Stimulated activated CD8-positive, alpha-beta memory T cell treated with anti-CD3 and anti-CD28 coated beads, Interleukin-2, amount 100 ng/mL, for 48 hours (primary cell): Measurements from ENCODE around the gene RNF41.
"Not testable (repeated sequence)": the region's sequence is repeated elsewhere in the genome, so short reads cannot be mapped to it uniquely, and the experiment has no call there.

Experiments used
- DNase-seq, 2 donors: peaks; one replicate each; pipeline ENCODE4 v3.0.0-alpha.2; 2020; ENCODE audit warnings: low read depth in 2 of 2

Gene RNF41

GRCh38 chr12:56212361-56212760, 9.4 kb downstream of the RNF41 start:
- no peak for DNase-seq

DNA sequence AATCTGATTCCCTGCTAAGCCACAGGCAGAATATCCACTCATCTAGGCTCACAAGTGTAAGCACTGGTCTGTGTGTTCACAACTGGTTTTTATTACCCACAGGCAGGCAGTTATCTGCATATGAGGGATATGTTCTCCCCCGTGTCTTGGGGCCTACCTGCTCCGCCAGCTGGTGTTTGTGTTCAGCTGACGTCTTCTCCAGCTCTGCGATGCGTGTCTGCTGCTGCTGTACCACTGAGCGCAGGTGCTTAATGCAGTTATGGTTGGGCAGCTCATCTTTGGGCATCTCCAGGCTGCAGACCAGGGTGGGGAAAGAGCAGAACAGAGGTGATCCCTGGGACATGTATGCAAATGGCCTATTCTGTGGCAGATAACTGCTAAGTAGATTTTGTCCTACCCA, 13.7 kb downstream of the RNF41 start:
- DNase-seq, result no peak

DNA sequence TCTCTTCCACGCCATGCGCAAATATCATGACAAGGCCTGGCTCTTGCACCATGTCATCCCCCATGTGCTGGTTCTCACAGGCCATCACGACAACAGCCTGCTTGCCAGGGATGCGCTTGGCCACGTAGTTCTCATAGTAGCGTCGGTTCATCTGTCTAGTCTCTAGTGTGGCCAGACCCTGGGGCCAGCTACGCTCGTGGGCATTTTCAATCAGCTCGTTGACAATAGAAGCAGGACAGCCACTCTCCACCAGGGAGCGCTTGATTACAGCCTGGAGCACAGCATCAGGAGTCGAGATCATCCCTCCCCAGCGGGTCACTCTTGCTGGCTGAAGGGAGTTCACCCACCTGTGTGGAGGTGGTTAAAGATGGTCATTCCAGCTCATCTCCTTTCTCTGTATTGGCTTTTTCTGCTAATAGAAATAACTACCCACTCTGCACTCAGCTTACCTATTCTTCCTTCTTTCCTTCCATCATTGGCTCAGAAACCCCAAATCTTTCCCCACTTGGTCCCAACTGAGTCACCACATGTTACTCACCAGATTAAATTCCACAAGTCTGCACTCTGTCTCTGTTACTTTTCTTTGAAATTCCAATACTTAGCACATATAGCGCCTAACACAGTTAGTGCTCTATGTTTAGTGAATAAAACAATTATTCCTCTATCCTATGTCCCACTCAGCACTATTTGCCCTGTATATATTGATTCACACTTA, 15.1 kb downstream of the RNF41 start:
- no peak for DNase-seq

- DNase-seq, result no peak
Measured at GRCh38 chr12:56205445-56205844, 16.3 kb downstream of the RNF41 start.

DNA sequence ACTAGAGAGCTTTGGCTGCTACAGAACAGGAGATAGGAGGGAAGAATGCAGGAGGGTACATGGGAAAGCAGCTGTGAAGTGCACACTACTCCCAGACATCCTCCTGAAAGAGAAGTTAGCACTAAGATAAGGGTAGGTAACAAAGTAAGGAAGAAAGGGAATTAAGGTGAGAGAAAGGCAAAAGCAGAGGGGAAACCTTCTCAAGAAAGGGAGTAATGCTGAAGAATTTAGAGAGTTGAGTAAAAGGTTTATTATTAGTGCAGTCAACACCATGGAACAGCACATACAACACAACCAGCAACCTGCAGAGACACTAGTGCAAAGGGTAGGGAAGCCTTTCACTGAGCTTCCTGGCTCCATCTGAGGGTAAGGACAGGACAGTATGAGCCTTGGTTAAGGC, 17.4 kb downstream of the RNF41 start:
- no peak for DNase-seq

DNA sequence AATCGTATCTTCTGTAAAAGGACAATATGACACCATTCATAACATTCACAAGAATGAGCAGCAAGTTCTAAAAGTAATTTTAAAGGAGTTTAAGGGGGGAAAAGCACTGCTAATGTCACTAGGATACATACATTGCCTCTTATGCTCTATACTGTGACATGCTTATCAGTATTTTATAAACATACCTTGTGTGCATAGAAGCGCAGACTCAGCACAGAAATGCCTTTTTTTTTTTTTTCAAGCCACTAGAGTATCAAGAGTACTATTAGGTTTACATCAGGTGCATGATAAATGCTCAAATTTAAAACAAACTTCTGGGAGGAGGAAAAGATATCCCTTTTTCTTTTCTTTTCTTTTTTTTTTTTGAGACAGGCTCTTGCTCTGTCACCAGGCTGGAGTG, 18.9 kb downstream of the RNF41 start:
- DNase-seq, result no peak

DNA sequence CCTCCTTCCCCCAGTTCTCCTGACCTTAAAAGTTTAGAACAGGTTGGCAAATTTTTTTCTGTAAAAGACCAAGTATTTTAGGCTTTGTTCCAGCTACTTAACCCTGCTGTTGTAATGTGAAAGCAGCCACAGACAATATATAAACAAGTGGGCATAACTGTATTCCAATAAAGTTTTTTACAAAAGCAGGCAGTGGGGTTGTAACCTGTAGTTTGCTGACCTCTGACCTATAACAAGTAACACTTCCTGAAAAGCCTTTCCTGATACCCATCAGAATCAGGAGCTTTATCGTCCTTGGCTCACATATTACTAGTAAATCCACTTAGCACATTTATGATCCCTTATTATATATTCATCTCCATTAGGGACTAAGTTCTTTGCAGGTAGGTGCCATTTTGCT, 19.4 kb downstream of the RNF41 start:
- no peak for DNase-seq

GRCh38 chr12:56198836-56199235, 22.9 kb downstream of the RNF41 start:
- DNase-seq, result no peak

DNA sequence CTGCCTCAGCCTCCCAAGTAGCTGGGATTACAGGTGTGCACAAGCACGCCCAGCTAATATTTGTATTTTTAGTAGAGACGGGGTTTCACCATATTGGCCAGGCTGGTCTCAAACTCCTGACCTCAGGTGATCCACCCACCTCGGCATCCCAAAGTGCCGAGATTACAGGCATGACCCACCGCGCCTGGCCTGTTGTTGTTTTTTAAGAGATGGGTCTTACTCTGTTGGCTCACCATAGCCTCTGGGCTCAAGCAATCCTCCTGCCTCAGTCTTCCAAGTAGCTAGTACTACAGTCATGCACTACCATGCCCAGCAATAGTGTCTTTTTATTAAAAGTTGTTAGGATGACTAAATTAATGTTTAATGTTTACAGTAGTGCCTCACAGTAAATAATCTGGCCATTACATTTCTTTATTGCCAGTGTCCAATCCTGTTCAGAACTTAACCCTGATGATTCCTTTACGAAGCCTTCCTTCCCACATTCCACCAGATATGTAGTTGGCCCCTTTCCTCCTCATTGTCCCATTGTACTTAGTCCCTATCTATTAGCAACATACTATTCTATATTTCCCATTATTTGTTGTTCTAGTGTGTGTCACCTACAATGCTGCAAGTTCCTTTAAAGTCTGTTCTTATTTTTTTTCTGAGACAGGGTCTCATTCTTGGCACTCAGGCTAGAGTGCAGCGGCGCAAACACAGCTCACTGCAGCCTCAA, 23.6 kb downstream of the RNF41 start:
- no peak for DNase-seq

DNA sequence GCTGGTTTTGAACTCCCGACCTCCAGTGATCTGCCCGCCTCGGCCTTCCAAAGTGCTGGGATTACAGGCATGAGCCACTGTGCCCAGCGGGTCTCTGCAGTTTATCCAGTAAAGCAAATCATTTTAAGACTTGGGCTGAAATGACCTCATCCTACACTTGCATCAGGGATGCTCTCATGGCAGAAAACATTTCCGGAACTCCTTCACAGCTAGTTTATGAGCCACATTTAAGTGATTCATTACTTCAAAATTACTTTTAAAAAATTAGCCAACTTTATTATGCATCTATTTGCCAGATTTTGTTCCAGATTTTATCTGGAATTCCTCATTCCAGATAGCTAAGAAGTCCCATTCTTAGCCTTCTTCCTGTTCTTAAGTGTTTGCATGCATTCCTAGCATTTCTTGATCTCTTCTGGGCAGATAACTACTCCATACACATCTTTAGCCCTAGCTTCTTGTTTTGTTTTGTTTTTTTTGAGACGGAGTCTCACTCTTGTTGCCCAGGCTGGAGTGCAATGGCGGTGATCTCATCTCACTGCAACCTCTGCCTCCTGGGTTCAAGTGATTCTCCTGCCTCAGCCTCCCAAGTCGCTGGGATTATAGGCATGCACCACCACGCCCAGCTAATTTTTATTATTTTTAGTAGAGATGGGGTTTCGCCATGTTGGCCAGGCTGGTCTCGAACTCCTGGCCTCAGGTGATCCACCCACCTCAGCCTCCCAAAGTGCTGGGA, 24.7 kb downstream of the RNF41 start:
- not testable (repeated sequence) for DNase-seq

DNA sequence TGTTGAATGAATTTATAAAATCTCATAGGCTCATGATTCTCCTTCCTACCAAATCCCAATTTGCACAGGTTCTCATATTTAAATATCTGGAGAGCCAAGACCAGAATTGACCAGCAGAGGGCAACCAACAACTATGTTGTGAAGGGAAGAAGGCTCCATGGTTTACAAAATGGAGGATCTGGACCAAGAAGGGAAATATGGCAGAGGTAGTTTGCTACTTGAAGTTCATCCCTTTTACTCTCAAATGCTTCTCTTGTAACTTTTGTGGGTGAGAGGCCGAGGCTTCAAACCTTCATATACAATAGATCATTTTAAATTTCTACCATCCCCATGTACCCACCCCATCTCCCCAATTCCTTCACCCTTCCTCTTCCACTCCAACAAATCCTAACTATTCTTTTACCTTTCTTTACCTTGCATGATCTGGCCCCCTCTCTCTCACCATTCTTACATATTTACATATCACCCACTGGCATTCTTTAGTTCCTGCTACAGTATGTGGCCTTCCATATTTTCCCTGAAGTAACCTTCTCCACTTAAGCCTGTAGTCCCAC, 28.6 kb downstream of the RNF41 start:
- DNase-seq, result peak; percentile 34 to 56

- no peak for DNase-seq
Measured at GRCh38 chr12:56192582-56192981, 29.1 kb downstream of the RNF41 start.

DNA sequence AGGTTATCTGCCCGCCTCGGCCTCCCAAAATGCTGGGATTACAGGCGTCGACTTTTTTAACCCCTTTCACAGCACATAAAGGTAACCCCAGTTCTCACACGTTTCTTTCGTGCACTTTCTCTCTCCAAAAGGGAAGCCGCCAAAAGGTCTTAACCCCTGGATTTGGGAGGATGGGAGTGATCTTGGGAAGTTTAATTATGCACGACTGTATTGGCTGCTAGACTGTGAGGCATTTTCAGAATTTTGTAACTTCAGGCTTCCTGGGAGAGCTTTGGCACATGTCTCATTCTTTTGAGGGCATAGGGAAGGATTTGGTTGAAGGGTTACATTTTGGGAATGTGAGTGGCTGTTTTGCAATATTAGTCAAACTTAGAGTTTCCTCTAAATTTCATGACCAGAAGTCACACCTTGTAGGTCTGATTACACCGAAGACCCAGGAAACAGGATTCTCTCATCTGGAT, 31.0 kb downstream of the RNF41 start:
- DNase-seq, result no peak

- peak; percentile 76 to 88 for DNase-seq
Measured at GRCh38 chr12:56189918-56190694, 31.6 kb downstream of the RNF41 start.

DNA sequence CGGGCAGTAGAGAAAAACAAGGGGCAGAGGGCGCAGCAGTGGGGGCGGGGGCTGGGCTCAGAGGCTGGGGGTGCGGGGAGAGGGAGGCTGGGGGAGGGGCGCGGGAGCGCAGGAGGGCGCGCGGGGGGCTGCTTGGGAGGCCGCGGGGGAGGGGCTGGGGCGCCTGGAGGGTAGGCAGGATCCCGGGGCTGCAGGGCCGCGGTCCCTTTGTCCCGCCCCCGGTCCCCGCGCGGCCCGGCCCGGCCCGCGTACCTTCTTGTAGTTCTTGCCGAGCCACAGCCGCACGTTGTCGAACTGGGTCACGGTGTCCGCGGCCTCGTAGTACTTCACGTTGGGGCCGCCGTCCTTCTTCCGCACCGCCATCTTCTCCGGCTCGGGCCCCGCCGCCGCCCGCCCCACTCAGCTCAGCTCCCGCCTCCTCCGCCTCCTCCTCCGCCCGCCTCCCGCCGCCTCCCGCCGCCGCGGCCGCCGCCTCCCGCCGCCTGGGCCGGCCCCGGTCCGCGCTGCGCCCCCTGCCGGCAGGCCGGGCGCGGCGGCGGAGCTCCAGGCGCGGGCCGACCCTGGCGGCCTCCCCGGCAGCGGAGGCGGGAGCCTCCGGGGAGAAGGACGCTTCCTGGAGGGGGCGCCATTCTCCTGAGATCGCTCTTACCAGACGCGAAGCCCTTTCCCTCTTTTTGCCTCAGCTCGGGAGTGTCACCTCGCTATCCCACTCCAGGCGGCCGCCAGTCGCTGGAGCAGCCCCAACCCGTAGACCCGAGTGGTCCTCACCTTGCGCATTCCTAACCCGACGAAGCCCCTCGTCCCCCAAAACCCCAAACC, 32.4 kb downstream of the RNF41 start, which contains the start of gene SMARCC2:
TSS of gene SMARCC2 (minus strand) at position 385 of the 819 bp plus-strand sequence. CDS start at position 363, 22 bp downstream.
- peak; percentile 73 for DNase-seq

DNA sequence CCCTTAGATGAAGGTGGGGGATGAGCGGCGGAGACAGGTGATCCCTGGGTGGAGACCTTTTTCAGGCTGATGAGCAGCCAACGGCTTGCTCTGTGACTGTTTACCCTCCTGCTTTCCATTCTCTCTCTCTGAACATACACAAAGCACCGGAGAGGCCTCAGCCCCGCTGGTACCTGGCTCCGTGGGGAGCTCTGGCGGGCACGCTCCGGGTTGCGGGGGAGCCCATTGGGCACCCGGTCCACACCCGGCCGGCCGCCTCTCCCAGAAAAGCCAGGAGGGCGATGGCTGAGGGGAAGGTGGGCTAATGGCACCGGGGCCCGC, 33.0 kb downstream of the RNF41 start:
- no peak for DNase-seq

DNA sequence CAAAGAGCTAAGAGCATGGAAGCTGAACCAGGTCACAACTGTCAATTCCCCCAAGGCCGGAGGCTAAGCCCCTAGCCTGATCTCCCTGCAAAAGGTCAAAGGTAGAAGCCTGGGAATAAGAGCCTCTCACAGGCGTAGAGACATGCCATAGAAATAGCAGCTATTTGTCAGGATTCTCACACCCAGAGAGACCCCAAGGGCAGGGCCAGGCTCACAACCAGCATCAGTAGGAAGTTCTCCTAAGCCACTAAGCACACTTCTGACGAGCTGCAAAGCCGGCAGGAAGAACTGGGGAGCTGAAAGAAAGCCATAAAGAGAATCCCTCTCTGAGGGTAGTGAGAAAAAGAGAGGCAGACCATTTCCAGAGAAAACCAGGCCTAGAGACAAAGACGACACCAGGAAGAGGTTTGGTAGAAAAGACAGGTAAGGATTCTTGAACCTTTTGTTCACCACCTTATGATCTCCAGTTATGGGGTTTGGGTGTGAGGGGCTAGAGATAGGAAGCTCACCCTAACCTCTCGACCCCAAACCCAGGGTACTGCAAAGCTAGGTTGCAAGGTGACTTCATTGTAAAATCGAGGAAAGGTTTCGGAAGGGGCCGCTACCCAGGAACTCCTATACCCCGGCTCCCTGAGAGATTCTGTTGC, 33.5 kb downstream of the RNF41 start:
- no peak for DNase-seq

DNA sequence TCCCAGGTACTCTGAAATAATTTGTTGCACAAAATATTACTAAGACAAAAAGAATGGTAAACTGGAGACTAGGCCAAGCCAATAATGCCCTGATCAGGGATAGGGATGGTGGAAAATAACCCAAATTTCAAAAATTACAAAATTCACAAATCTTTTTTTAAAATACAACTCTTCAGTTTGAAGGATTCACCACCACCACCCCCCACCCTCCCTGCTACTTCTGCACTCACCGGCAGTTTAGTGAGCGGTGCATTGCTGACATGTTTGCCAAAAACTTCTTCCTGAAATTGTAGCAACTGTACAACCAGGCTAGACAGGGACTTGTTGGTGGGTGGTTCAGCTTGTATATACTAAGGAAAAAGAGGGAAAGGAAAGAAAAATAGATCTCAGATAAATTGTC, 34.8 kb downstream of the RNF41 start:
- DNase-seq, result no peak

DNA sequence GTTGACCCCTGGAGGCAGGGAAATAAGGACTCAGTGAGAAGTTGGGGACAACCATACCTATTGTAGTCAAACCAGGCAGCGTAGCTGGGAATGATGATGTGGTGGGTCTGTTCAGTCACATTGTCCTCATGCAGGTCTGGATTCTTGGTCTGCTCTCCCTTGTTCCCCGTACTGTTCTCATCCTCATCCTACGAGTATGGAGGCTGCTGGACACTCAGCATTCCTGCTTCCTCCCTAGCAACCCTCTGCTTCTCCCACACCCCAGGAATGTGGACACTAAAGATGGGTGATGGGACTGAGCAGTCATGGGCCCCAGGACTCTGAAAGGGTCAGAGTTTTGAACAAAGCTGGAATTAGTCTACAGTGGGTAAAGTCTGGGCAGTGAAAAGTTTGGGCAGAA, 43.4 kb downstream of the RNF41 start:
- no peak for DNase-seq

- DNase-seq, result no peak
Measured at GRCh38 chr12:56172839-56173238, 48.9 kb downstream of the RNF41 start.
